ENCODE data around the gene KCNB1. TPM values are rescaled to one million over a fixed set of nuclear protein-coding genes. Genes with fewer than 3 reads are reported as not detected.
A peak's percentile ranks its signal among the peaks of the same experiment; 100 is the strongest.

Gene KCNB1
- total RNA-seq, 1 donor from 2014 or later, result 1.3 TPM

DNA sequence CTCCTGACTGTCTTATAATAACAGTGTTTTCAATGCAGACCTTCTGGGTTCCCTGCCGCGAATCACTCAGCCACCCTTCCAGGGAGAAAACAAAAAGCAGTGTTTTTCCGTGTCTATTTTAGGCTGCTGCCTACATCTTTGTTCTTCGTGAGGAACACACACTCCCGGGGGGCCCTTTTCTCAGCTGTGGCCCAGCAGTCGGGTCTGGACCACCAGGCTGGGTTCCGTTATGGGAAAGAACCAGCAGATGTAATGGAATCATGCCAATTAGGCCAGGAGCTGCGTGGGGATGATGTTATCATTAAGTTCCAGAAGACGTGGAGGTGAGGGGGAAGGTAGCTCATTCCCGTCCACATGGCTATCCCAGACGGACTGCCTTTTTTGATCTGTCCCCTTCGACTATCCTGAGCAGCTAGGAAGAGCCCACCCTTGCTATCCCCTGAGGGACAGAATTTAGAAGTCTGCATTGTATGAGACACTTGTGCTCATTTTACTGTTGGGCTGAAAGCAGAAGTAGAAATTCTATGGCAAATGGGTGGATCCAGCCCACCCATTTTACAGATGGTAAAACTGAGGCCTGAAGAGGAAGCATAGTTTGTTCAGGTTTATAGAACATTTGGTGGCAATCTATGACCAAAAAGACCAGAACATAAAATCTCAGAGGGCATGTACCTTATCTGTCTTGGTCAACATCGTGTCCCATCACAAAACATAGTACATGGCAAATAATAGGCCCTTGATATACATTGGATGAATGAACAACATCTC, 54.5 kb downstream of the KCNB1 start:
- Mint-ChIP-seq H3K9me3 (ENCODE audit: low read depth) (peaks cover 1% of the 10 kb centered on the region), H3K36me3 (ENCODE audit: low read depth) (no peaks in the 10 kb centered on the region)

DNA sequence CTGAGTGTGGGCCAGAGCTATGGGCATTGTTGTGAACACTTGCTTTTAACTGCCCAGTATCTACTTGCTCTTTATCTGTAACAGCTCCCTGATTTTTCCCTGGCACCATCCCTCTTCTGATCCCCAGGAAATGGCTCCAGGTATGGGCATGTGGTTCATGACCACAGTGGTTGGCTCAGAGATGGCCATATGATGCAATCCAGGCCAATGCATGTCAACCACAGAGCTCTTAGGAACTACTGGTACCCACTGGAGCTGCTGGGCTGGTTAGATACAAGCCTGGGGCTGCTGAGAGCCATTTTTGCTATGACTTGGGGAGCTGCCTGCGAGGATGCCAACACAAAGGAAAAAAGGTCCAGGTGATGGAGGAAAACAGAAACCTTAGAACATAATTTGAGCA, 55.6 kb downstream of the KCNB1 start:
- peaks cover 11% of the 10 kb centered on the region for H3K27me3 Mint-ChIP-seq (ENCODE audit: low read depth)
- peaks cover 3% of the 10 kb centered on the region for H3K9me3 Mint-ChIP-seq (ENCODE audit: low read depth)
- H3K27ac Mint-ChIP-seq (ENCODE audit: unreplicated experiment), result peak overlapping the region; percentile 29
- no peak overlapping the region for H3K4me3 Mint-ChIP-seq (ENCODE audit: unreplicated experiment)
- no peak for DNase-seq (ENCODE audit: low spot score)
- H3K4me1 Mint-ChIP-seq (ENCODE audit: low read depth), result peaks cover 22% of the 10 kb centered on the region
- TF ChIP-seq, protein P1, sequence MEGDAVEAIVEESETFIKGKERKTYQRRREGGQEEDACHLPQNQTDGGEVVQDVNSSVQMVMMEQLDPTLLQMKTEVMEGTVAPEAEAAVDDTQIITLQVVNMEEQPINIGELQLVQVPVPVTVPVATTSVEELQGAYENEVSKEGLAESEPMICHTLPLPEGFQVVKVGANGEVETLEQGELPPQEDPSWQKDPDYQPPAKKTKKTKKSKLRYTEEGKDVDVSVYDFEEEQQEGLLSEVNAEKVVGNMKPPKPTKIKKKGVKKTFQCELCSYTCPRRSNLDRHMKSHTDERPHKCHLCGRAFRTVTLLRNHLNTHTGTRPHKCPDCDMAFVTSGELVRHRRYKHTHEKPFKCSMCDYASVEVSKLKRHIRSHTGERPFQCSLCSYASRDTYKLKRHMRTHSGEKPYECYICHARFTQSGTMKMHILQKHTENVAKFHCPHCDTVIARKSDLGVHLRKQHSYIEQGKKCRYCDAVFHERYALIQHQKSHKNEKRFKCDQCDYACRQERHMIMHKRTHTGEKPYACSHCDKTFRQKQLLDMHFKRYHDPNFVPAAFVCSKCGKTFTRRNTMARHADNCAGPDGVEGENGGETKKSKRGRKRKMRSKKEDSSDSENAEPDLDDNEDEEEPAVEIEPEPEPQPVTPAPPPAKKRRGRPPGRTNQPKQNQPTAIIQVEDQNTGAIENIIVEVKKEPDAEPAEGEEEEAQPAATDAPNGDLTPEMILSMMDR (IDR thresholded peaks at IDR 0.05), result no peak
- H3K36me3 Mint-ChIP-seq (ENCODE audit: low read depth), result no peaks in the 10 kb centered on the region

More for the DNA sequence above, 54.5 kb downstream of the KCNB1 start:
- Mint-ChIP-seq H3K4me1 (ENCODE audit: low read depth) (peaks cover 22% of the 10 kb centered on the region), H3K27me3 (ENCODE audit: low read depth) (peaks cover 13% of the 10 kb centered on the region), H3K27ac (ENCODE audit: unreplicated experiment) (peak overlapping the region; percentile 61), H3K4me3 (ENCODE audit: unreplicated experiment) (peak overlapping the region; percentile 19)
- TF ChIP-seq, protein P1 (IDR thresholded peaks at IDR 0.05), result no peak
- no peak for DNase-seq (ENCODE audit: low spot score)

DNA sequence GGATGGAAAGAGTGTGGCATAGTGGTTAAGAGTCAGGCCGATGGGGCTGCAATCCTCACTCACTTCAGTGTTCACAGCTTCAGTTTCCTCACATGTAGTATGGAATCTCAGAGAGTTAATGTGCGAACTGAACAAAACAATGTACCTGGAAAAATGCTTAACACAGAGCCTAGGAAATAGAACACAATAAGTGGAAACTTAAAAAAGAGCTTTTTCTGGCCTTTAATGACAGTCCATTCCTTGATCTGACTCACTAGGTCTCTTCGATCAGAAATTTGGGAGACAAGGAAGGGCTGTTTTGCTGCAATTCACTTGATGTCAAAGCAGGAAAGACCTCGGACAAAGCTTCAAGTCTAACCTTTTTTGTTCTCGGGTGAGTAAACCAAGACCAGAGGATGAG, 56.1 kb downstream of the KCNB1 start:
- no peaks in the 10 kb centered on the region for H3K36me3 Mint-ChIP-seq (ENCODE audit: low read depth)
- no peak overlapping the region for H3K27ac Mint-ChIP-seq (ENCODE audit: unreplicated experiment)
- peaks cover 8% of the 10 kb centered on the region for H3K27me3 Mint-ChIP-seq (ENCODE audit: low read depth)
- no peak for DNase-seq (ENCODE audit: low spot score)
- no peak overlapping the region for H3K4me3 Mint-ChIP-seq (ENCODE audit: unreplicated experiment)
- TF ChIP-seq, protein P1 (IDR thresholded peaks at IDR 0.05), result no peak
- H3K4me1 Mint-ChIP-seq (ENCODE audit: low read depth), result peaks cover 26% of the 10 kb centered on the region
- H3K9me3 Mint-ChIP-seq (ENCODE audit: low read depth), result peaks cover 3% of the 10 kb centered on the region

DNA sequence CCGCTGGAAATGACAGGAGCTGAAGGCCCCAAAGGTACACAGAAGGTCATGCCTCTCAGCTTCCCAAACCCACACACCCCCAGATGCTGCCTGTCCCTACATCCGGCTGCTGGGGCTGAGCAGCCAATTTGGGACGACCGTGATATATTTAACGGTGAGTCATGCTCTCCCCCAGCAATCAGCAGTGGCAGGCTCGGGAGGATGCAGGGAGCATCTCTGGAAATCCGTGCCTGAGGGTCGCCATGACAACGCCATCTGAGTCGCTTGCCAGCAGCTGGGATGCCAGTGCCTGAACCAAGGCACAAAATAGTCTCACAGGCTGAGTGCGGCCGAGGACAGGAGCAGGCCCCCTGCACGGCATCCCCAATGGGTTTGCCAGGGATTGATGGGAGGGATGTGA, 57.9 kb downstream of the KCNB1 start:
- TF ChIP-seq, protein P1 (IDR thresholded peaks at IDR 0.05), result no peak
- no peak overlapping the region for H3K27ac Mint-ChIP-seq (ENCODE audit: unreplicated experiment)
- H3K27me3 Mint-ChIP-seq (ENCODE audit: low read depth), result peaks cover 3% of the 10 kb centered on the region
- no peak for DNase-seq (ENCODE audit: low spot score)
- no peaks in the 10 kb centered on the region for H3K36me3 Mint-ChIP-seq (ENCODE audit: low read depth)
- H3K4me1 Mint-ChIP-seq (ENCODE audit: low read depth), result peaks cover 34% of the 10 kb centered on the region
- no peak overlapping the region for H3K4me3 Mint-ChIP-seq (ENCODE audit: unreplicated experiment)
- H3K9me3 Mint-ChIP-seq (ENCODE audit: low read depth), result peaks cover 3% of the 10 kb centered on the region

DNA sequence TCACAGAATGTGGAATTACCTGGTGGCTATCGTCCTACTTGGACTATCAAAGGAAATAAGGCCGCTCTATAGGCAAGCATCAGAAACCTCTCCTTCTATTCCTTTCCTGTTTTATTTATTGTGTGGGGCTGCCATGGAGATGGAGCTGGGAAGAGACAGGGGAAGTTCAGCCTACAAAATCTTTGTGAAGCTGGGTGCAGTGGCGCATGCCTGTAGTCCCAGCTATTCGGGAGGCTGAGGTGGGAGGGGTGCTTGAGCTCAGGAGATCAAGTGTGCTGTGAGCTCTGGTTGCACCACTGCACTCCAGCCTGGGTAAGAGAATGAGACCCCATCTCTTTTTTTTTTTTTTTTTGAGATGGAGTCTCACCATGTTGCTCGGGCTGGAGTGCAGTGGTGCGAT, 60.3 kb downstream of the KCNB1 start:
- TF ChIP-seq, protein P1 (IDR thresholded peaks at IDR 0.05), result no peak
- Mint-ChIP-seq H3K9me3 (ENCODE audit: low read depth) (peaks cover 3% of the 10 kb centered on the region), H3K27me3 (ENCODE audit: low read depth) (peaks cover 3% of the 10 kb centered on the region), H3K36me3 (ENCODE audit: low read depth) (no peaks in the 10 kb centered on the region), H3K4me1 (ENCODE audit: low read depth) (peaks cover 46% of the 10 kb centered on the region), H3K27ac (ENCODE audit: unreplicated experiment) (no peak overlapping the region), H3K4me3 (ENCODE audit: unreplicated experiment) (no peak overlapping the region)
- no peak for DNase-seq (ENCODE audit: low spot score)

Measured in chondrocyte (in vitro differentiated cells).